Activated CD4-positive, alpha-beta memory T cell treated with anti-CD3 and anti-CD28 coated beads for 36 hours (primary cell): ENCODE results near the gene SDHAF1. TPM values are rescaled to one million over a fixed set of nuclear protein-coding genes. Genes with fewer than 3 reads are reported as not detected.
"Not testable (repeated sequence)": the region's sequence is repeated elsewhere in the genome, so short reads cannot be mapped to it uniquely, and the experiment has no call there.

ENCODE experiments used
- CTCF ChIA-PET: fragments of 350-600 bp; sonication (Branson Sonifier 250); formaldehyde crosslinking; loops from one replicate; lab custom pipeline; 2021; ENCODE audit warnings: antibody characterized with exemption, inconsistent platforms; lab: Charles Lee
- POLR2A ChIA-PET: fragments of 350-600 bp; sonication (Branson Sonifier 250); formaldehyde crosslinking; loops from one replicate; lab custom pipeline; 2021; ENCODE audit warnings: antibody characterized with exemption; lab: Charles Lee
- DNase-seq: peaks from one replicate; pipeline ENCODE4 v3.0.0-alpha.2; 2020
- H3K27ac Mint-ChIP-seq: one replicate; pipeline ENCODE4 v1.8.0; 2021; ENCODE audit warnings: mixed read lengths
- H3K27me3 Mint-ChIP-seq: one replicate; pipeline ENCODE4 v1.8.0; 2021; ENCODE audit warnings: mixed read lengths
- H3K36me3 Mint-ChIP-seq: one replicate; pipeline ENCODE4 v1.8.0; 2021; ENCODE audit warnings: mixed read lengths
- H3K4me1 Mint-ChIP-seq: one replicate; pipeline ENCODE4 v1.8.0; 2021; ENCODE audit warnings: low read depth, mixed read lengths
- H3K4me3 Mint-ChIP-seq: one replicate; pipeline ENCODE4 v1.8.0; 2021; ENCODE audit warnings: mild to moderate bottlenecking, mixed read lengths
- H3K9me3 Mint-ChIP-seq: one replicate; pipeline ENCODE4 v1.8.0; 2021; ENCODE audit warnings: mixed read lengths
- intact Hi-C: fragments of 100-400 bp; cut with micrococcal nuclease; formaldehyde crosslinking; loops from one replicate; pipeline ENCODE4 v1.15.1; 2023
- total RNA-seq, 2 experiments: library from RNA; stranded (reverse); gene quantifications; one replicate each; pipeline ENCODE4 v1.2.3, GENCODE V29; 2021

The SDHAF1 gene
- total RNA-seq, 2 experiments from 2014 or later, result 15.8 to 18.9 TPM

DNA sequence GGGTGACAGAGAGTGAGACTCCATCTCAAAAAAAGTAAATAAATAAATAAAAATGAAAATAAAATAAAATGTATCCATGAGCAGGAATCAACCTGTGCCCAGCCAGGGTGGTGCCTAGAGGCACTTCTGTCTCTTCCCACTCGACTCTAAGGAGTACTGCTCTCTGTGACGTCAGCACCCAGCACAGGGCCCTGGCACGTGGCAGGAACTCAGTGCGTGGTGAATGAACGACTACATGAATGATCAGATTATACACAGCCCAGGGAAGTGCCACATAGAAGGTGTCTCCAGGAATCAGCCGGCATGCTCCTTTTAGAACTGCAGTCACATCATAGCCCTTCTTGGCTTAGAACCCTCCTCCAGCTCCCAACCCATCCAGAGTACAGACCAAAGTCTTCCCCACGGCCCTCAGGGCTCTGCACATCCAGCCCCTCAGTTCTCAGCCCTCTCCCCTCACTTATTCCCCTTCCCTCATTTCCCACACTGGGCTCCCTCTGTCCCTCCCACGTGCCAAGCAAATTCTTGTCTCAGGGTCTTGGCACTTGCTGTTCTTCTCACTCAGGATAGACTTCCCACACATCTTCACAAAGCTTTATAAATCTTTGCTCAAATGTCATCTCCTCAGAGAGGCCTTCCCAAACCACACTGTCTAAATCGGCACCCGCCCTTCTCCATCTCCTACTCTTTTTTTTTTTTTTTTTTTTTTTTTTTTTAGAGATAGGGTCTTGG lies 33.5 kb downstream of the SDHAF1 start:
- POLR2A ChIA-PET, result interaction anchor here (0.8 kb wide), 1 partner anchor 33 kb away, joined by 3 read pairs; no protein-coding TSS in a partner anchor
- Mint-ChIP-seq H3K27me3 (no peaks in the 10 kb centered on the region), H3K9me3 (no peaks in the 10 kb centered on the region), H3K4me3 (no peak overlapping the region), H3K4me1 (peaks cover 10% of the 10 kb centered on the region), H3K27ac (no peak overlapping the region), H3K36me3 (peaks cover 19% of the 10 kb centered on the region)
- CTCF ChIA-PET, result no interaction called here
- intact Hi-C loops, result loop anchor here (10.0 kb wide), 1 partner anchor 924 kb away; no protein-coding TSS in a partner anchor
- no peak for DNase-seq

DNA sequence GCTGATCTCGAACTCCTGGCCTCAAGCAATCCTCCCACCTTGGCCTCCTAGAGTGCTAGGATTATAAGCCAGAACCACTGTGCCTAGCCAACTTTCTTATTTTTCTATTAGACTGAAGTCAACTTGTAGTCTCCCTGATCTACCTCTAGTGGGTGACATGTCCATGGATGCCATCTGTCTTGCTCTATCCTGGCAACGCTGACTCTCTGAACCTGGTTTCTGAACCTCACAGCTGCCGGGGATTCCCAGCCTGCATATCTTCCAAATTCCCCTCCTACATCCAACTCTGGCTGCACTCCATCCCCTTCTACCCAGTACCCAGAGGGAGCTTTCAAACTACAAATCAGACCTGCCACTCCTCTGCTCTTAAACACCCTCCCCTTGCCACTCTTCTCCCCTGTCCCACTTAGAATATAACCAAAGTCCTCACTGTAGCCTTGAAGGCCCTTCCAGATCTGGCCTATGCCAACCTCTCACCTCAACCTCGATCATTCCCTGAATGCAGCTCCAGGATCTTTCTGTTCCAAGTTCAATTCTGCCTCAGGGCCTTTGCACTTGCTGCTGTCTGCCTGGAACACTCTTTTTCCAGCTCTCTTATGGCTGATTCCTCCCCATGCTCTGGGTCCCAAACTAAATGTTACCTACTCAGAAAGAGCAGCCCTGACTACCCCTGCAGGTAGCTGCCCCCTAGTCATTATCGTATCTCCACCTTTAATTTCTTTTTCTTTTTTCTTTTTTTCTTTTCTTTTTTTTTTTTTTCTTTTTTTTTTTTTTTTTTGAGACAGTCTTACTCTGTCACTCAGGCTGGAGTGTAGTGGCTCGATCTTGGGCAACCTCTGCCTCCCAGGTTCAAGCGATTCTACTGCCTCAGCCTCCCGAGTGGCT lies 35.5 kb downstream of the SDHAF1 start:
- no peak for DNase-seq
- H3K4me3 Mint-ChIP-seq, result no peak overlapping the region
- no peaks in the 10 kb centered on the region for H3K27me3 Mint-ChIP-seq
- intact Hi-C loops, result no loop called here
- ChIA-PET POLR2A (interaction anchor here (0.6 kb wide), 1 partner anchor 13 kb away, joined by 3 read pairs; no protein-coding TSS in a partner anchor), CTCF (no interaction called here)
- no peak overlapping the region for H3K27ac Mint-ChIP-seq
- peaks cover 29% of the 10 kb centered on the region for H3K36me3 Mint-ChIP-seq
- no peaks in the 10 kb centered on the region for H3K9me3 Mint-ChIP-seq
- H3K4me1 Mint-ChIP-seq, result peaks cover 24% of the 10 kb centered on the region

DNA sequence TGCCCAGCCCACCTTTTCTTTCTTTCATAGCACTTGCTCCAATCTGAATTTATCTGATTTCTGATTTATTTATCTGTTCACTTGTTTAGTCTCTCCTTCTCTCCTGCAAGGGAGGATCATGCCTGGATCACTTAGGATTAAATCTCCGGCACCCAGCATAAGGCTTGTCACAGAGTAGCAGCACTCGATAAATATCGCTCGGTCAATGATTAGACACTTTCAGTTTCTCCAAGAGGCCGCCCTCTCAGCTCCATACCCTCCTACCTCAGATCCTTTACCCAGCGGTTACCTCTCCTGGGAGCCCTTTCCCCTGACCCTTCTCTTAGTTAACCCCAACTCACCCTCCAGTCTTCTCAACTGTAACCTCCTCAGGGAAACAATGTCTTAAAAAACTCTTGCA lies 36.3 kb downstream of the SDHAF1 start:
- no peaks in the 10 kb centered on the region for H3K27me3 Mint-ChIP-seq

DNA sequence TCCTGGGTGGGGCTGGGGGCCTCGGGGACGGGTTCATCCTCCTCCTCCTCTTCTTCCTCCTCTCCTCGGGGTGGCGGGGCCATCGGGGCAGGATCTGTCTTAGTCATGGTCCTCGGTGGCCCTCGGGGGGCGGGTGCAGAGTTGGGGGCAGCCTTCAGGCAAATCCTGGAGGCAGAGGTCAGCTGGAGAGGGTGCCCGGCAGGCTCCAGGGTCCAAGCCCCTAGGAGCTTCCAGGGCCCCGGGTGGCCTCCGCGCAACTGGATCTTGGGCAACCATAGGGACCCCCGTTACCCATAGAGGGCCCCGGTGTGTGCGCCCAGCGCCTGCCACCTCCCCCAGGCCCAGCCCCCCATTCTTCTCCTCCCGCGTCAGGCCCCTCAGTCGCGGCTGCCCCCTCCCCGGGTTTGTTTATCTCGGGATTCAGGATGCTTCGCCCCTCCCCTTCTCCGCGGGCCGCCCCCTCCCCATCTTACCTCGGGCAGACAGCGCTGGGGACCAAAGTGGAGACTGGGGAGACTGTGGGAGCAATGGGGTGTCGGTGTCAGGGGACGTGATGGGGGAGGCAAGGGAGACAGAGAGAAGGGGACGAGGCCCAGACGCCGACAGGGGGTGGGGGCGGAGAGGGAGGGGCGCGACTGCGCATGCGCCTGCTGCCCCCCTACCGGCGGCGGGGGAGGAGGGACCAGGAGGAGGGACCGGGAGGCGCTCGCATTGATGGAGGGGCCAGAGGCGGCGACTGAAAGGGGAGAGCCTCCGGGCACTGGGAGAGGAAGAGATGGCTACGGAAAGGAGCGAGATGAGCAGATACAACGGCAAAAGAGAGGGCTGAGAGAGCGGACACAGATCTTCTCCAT lies 37.5 kb downstream of the SDHAF1 start, which contains the start of gene CLIP3:
Gene CLIP3 (minus strand): TSS at position 623 of the 854 bp plus-strand sequence. CDS start 516 bp downstream, at position 107.
- H3K27ac Mint-ChIP-seq, result no peak within 1 kb of the TSS
- intact Hi-C loops, result no loop called here
- DNase-seq, result peak; percentile 38
- H3K36me3 Mint-ChIP-seq, result peaks cover 25% of the 10 kb centered on the region
- ChIA-PET CTCF (no interaction called here), POLR2A (no interaction called here)
- H3K9me3 Mint-ChIP-seq, result no peaks in the 10 kb centered on the region
- no peak within 1 kb of the TSS for H3K4me3 Mint-ChIP-seq
- H3K27me3 Mint-ChIP-seq, result no peaks in the 10 kb centered on the region
- H3K4me1 Mint-ChIP-seq, result peaks cover 35% of the 10 kb centered on the region

More for the DNA sequence above, 36.3 kb downstream of the SDHAF1 start:
- H3K27ac Mint-ChIP-seq, result no peak overlapping the region
- CTCF ChIA-PET, result no interaction called here
- DNase-seq, result no peak
- intact Hi-C loops, result no loop called here
- POLR2A ChIA-PET, result interaction anchor here (0.6 kb wide), 1 partner anchor 12 kb away, joined by 3 read pairs; no protein-coding TSS in a partner anchor
- H3K4me1 Mint-ChIP-seq, result peaks cover 30% of the 10 kb centered on the region
- H3K9me3 Mint-ChIP-seq, result no peaks in the 10 kb centered on the region
- H3K36me3 Mint-ChIP-seq, result peaks cover 29% of the 10 kb centered on the region
- H3K4me3 Mint-ChIP-seq, result no peak overlapping the region

DNA sequence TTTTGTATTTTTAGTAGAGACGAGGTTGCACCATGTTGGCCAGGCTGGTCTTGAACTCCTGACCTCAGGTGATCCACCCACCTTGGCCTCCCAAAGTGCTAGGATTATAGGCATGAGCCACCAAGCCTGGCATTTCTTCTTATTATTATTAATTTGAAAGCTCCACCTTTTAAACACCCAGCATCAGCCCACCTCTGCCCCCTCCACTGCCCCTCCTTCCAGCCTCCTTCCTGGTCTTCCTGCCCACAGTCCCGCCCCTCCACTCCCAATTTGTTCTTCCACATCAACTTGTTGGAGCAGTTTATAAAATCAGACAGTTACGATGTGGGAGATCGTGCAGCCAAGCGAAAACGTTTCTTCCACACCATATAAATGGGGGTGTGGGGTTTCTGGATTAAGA lies 45.5 kb downstream of the SDHAF1 start:
- Mint-ChIP-seq H3K9me3 (no peaks in the 10 kb centered on the region), H3K27me3 (no peaks in the 10 kb centered on the region), H3K36me3 (no peaks in the 10 kb centered on the region), H3K27ac (no peak overlapping the region), H3K4me3 (no peak overlapping the region), H3K4me1 (peaks cover 11% of the 10 kb centered on the region)
- intact Hi-C loops, result no loop called here
- no peak for DNase-seq
- ChIA-PET POLR2A (no interaction called here), CTCF (no interaction called here)

DNA sequence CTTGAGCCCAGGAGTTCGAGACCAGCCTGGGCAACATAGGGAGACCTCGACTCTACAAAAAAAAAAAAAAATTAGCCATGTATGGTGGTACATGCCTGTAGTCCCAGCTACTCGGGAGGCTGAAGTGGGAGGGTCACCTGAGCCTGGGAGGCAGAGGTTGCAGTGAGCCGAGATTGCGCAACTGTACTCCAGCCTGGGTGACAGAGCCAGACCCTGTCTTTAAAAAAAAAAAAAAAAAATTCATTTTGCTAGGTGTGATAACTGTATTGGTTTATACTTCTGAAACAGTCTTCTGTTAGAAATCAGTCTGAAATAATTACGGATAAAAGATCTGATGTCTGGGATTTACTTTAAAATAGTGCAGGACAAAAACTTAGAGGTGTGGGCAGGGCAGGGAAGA lies 46.1 kb downstream of the SDHAF1 start:
- DNase-seq, H3K27me3 Mint-ChIP-seq, H3K27ac Mint-ChIP-seq, H3K9me3 Mint-ChIP-seq, CTCF ChIA-PET, H3K4me3 Mint-ChIP-seq, H3K4me1 Mint-ChIP-seq, POLR2A ChIA-PET, H3K36me3 Mint-ChIP-seq, intact Hi-C loops: not testable (repeated sequence)

DNA sequence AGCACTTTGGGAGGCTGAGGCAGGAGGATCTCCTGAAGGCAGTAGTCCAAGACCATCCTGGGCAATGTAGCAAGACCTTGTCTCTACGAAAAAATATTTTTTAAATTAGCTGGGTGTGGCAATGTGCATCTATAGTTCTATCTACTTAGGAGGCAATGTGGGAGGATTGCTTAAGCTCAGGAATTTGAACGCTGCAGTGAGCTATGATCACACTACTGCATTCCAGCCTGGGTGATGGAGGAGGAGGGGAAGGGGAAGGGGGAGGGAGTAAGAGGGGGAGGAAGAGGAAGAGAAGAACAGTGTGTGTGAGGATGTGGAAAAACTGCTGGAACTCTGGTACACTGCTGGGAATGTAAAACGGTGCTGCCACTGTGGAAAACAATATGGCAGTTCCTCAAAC lies 46.8 kb downstream of the SDHAF1 start:
- H3K36me3 Mint-ChIP-seq, result peaks cover 5% of the 10 kb centered on the region
- CTCF ChIA-PET, result no interaction called here
- no peaks in the 10 kb centered on the region for H3K27me3 Mint-ChIP-seq
- no peak overlapping the region for H3K4me3 Mint-ChIP-seq
- POLR2A ChIA-PET, result no interaction called here
- intact Hi-C loops, result no loop called here
- DNase-seq, result no peak
- peaks cover 5% of the 10 kb centered on the region for H3K4me1 Mint-ChIP-seq
- no peak overlapping the region for H3K27ac Mint-ChIP-seq
- H3K9me3 Mint-ChIP-seq, result no peaks in the 10 kb centered on the region

DNA sequence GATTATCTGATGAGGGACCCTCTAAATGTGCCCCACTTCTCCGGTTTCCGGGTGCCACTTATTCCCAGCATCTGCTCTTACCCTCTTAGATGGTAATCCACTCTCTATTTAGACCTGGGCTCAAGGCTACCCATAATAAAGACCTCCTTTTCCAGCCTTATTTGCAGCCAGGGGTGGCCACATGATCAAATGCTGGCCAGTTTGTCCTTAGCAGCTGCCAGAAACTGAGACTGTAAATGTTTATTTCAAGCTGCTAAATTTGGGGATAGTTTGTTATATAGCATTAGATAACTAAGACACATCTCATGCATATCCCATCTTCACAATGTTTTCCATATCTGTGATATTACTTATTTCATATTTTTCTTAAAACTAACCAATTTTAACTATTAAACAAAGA lies 49.0 kb downstream of the SDHAF1 start:
- DNase-seq, result no peak
- Mint-ChIP-seq H3K27ac (no peak overlapping the region), H3K36me3 (peaks cover 5% of the 10 kb centered on the region), H3K27me3 (no peaks in the 10 kb centered on the region), H3K9me3 (no peaks in the 10 kb centered on the region), H3K4me3 (no peak overlapping the region), H3K4me1 (no peaks in the 10 kb centered on the region)
- CTCF ChIA-PET, result no interaction called here
- POLR2A ChIA-PET, result interaction anchor here (0.7 kb wide), 1 partner anchor 13 kb away, joined by 3 read pairs; no protein-coding TSS in a partner anchor
- intact Hi-C loops, result no loop called here

Other genes starting within 250 kb of the SDHAF1 start
- 10 to 100 TPM; 34.6 to 37.8 TPM for gene U2AF1L4, start 249.8 kb upstream of the SDHAF1 start, total RNA-seq
- gene PSENEN, start 249.5 kb upstream of the SDHAF1 start, total RNA-seq, result 10 to 100 TPM; 46.7 to 47.9 TPM
- gene LIN37, start 246.6 kb upstream of the SDHAF1 start, total RNA-seq, result 1 to 10 TPM; 7.5 TPM
- under 1 TPM; 0.36 to 0.53 TPM for gene HSPB6, start 238.2 kb upstream of the SDHAF1 start, total RNA-seq
- gene PROSER3, start 237.0 kb upstream of the SDHAF1 start, total RNA-seq, result 10 to 100 TPM; 38.4 to 40.0 TPM
- gene ARHGAP33, start 219.6 kb upstream of the SDHAF1 start, total RNA-seq, result 10 to 100 TPM; 35.0 to 39.3 TPM
- not detected for gene PRODH2, start 182.3 kb upstream of the SDHAF1 start, total RNA-seq
- not detected for gene NPHS1, start 142.7 kb upstream of the SDHAF1 start, total RNA-seq
- under 1 TPM; 0.78 to 0.92 TPM for gene KIRREL2, start 138.3 kb upstream of the SDHAF1 start, total RNA-seq
- gene APLP1, start 126.6 kb upstream of the SDHAF1 start, total RNA-seq, result 1 to 10 TPM; 1.2 to 2.6 TPM
- gene NFKBID, start 94.6 kb upstream of the SDHAF1 start, total RNA-seq, result 10 to 100 TPM; 66.7 to 70.9 TPM
- gene HCST, start 92.7 kb upstream of the SDHAF1 start, total RNA-seq, result 10 to 100 TPM; 50.7 to 52.9 TPM
- not detected for gene TYROBP, start 86.9 kb upstream of the SDHAF1 start, total RNA-seq
- gene LRFN3, start 58.8 kb upstream of the SDHAF1 start, total RNA-seq, result 1 to 10 TPM; 8.7 to 9.1 TPM
- gene SYNE4, start 13.6 kb downstream of the SDHAF1 start, total RNA-seq, result 1 to 10 TPM; 2.0 to 2.9 TPM
- 10 to 100 TPM; 40.9 to 44.7 TPM for gene ALKBH6, start 19.0 kb downstream of the SDHAF1 start, total RNA-seq
- under 1 TPM; 0.12 to 0.44 TPM for gene CLIP3, start 37.7 kb downstream of the SDHAF1 start, total RNA-seq
- 1 to 10 TPM; 2.1 to 2.2 TPM for gene THAP8, start 59.1 kb downstream of the SDHAF1 start, total RNA-seq
- 10 to 100 TPM; 16.8 to 17.7 TPM for gene WDR62, start 59.7 kb downstream of the SDHAF1 start, total RNA-seq
- gene OVOL3, start 116.0 kb downstream of the SDHAF1 start, total RNA-seq, result not detected
- gene POLR2I, start 119.7 kb downstream of the SDHAF1 start, total RNA-seq, result 10 to 100 TPM; 84.1 to 84.8 TPM
- 100 to 1,000 TPM; 134 to 137 TPM for gene TBCB, start 120.3 kb downstream of the SDHAF1 start, total RNA-seq
- 100 to 1,000 TPM; 430 to 447 TPM for gene CAPNS1, start 144.9 kb downstream of the SDHAF1 start, total RNA-seq
- not detected for gene COX7A1, start 157.3 kb downstream of the SDHAF1 start, total RNA-seq
- gene ZNF565, start 219.5 kb downstream of the SDHAF1 start, total RNA-seq, result 1 to 10 TPM; 2.2 to 2.3 TPM
- gene ZNF146, start 219.9 kb downstream of the SDHAF1 start, total RNA-seq, result 10 to 100 TPM; 82.5 to 86.5 TPM